Body of pancreas (tissue), 4 donors: ENCODE measurements around the gene CP. TPM values are rescaled to one million over a fixed set of nuclear protein-coding genes. Genes with fewer than 3 reads are reported as not detected.
"Not testable (repeated sequence)": the region's sequence is repeated elsewhere in the genome, so short reads cannot be mapped to it uniquely, and the experiment has no call there.

Experiments used
- ATAC-seq: fragments of 150-250 bp; one replicate; pipeline ENCODE4 v1.9.1; 2016
- DNase-seq, 4 donors: peaks; one replicate each; pipeline ENCODE4 v3.0.0-alpha.2; 2019
- H3K27ac ChIP-seq, 4 donors: fragments of 200-600 bp; sonication (generic); 1 replicate in 3 of 4; 2 replicates in 1 of 4; pipeline versions ENCODE4 v1.5.1 to v1.6.1; 2016 to 2019; ENCODE audit warnings: mild to moderate bottlenecking in 1 of 4, mixed read lengths in 1 of 4, moderate library complexity in 1 of 4
- H3K27me3 ChIP-seq, 2 donors: fragments of 200-600 bp; sonication (generic); one replicate each; pipeline ENCODE4 v1.6.0; 2016; ENCODE audit warnings: mild to moderate bottlenecking in 1 of 2
- H3K36me3 ChIP-seq, 2 donors: fragments of 200-600 bp; sonication (generic); replicated peaks in 1 of 2; 2 replicates each; pipeline ENCODE4 v1.5.1; 2016; ENCODE audit warnings: low read depth in 2 of 2; ENCODE audit not compliant: insufficient read depth in 1 of 2
- H3K4me1 ChIP-seq: fragments of 200-600 bp; sonication (generic); one replicate; pipeline ENCODE4 v1.6.0; 2016
- H3K4me3 ChIP-seq, 2 donors: fragments of 200-600 bp; sonication (generic); 1 replicate in 1 of 2; 2 replicates in 1 of 2; pipeline ENCODE4 v1.5.1; 2016 to 2019
- H3K9me3 ChIP-seq, 3 donors: fragments of 200-600 bp; sonication (generic); 1 replicate in 2 of 3; 2 replicates in 1 of 3; pipeline ENCODE4 v1.5.1; 2016
- POLR2A ChIP-seq, 3 donors: fragments of 450-650 bp; IDR thresholded peaks; one replicate each; pipeline ENCODE4 v1.6.1; 2016; ENCODE audit warnings: antibody characterized with exemption in 3 of 3, mild to moderate bottlenecking in 2 of 3
- WGBS, 2 donors: methylation state at CpG; one replicate each; pipeline ENCODE4 v1.1.5; 2017; 5-methylcytosine and 5-hydroxymethylcytosine counted together
- intact Hi-C: fragments of 100-400 bp; cut with DNase I; formaldehyde crosslinking; loops from one replicate; pipeline ENCODE4 v1.15.1; 2023
- total RNA-seq, 2 donors: library from RNA; depleted of rRNA; stranded (reverse); fragments of >200 nt; gene quantifications; one replicate each; pipeline ENCODE4 v1.1.0, GENCODE V29; 2016
- TF ChIP-seq, protein P1 (sequence below), 7 experiments: fragments of 450-650 bp in 4 of 7; fragments of 200-600 bp in 3 of 7; sonication (generic) in 3 of 7; IDR thresholded peaks; one replicate each; pipeline ENCODE4 v1.5.1; 2016 to 2019; ENCODE audit warnings: antibody characterized with exemption in 7 of 7

The CP gene
- total RNA-seq, 2 donors from 2014 or later: 5.7 to 11.5 TPM

DNA sequence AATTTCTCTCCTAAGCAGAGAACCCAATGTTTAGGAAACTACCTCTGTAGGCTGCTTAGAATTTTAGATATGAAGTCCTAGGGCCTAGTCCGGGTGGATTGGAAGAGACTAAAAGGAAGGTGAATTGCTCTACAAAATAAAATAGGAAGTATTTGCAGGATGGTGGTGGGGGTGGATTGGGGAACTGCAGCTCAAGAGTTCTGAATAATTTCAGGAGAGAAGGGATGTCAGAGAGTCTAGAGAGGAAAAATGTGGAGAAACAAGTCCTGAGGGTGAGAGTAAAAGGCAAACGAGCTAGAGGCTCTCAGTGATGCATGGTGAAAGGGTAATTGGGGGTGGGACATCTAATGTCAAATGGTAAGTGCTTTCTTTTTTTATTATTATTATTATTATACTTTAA lies 10.2 kb upstream of the CP start:
- no peaks in the 10 kb centered on the region for H3K27me3 ChIP-seq
- intact Hi-C loops: no loop called here
- H3K9me3 ChIP-seq: no peaks in the 10 kb centered on the region
- H3K4me3 ChIP-seq: no peak overlapping the region
- no peak for ATAC-seq
- H3K4me1 ChIP-seq: peaks cover 18% of the 10 kb centered on the region
- WGBS, 2 donors: 71% methylated on average over 2 of the region's 2 CpGs
- H3K27ac ChIP-seq: no peak overlapping the region
- no peaks in the 10 kb centered on the region for H3K36me3 ChIP-seq
- TF ChIP-seq POLR2A (IDR thresholded peaks at IDR 0.05): no peak
- TF ChIP-seq, protein P1, sequence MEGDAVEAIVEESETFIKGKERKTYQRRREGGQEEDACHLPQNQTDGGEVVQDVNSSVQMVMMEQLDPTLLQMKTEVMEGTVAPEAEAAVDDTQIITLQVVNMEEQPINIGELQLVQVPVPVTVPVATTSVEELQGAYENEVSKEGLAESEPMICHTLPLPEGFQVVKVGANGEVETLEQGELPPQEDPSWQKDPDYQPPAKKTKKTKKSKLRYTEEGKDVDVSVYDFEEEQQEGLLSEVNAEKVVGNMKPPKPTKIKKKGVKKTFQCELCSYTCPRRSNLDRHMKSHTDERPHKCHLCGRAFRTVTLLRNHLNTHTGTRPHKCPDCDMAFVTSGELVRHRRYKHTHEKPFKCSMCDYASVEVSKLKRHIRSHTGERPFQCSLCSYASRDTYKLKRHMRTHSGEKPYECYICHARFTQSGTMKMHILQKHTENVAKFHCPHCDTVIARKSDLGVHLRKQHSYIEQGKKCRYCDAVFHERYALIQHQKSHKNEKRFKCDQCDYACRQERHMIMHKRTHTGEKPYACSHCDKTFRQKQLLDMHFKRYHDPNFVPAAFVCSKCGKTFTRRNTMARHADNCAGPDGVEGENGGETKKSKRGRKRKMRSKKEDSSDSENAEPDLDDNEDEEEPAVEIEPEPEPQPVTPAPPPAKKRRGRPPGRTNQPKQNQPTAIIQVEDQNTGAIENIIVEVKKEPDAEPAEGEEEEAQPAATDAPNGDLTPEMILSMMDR (IDR thresholded peaks at IDR 0.05): no peak
- DNase-seq: no peak

DNA sequence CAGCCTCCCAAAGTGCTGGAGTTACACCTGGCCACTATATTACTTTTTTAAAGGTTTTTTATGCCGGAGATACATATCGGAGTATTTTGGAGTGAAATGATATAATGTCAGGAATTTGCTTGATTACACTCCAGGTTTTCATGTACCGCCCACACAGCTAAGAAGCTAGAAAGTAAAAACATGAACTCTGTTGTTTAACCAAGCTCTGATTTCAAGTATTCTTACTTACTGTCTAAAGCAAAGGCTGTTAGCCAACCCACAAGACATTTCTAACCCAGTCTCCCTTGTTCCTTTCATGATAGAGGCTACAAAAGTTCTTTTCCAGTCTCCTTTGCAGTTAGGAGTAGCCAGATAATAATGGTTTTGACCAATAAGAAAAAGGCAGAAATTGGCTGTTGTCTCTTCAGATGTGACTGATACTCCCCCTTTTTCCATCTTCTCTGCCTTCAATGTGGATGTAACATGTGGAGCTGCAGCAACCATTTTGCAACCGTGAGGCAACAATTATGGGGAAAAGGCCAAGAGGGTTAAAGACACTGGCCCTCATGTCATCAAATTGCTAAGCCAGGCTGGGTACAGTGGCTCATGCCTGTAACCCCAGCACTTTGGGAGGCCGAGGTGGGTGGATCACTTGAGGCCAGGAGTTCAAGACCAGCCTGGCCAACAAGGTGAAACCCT lies 6.1 kb upstream of the CP start:
- intact Hi-C loops: no loop called here
- Histone ChIP-seq H3K27ac (no peak overlapping the region), H3K4me3 (no peak overlapping the region), H3K9me3 (no peaks in the 10 kb centered on the region), H3K27me3 (no peaks in the 10 kb centered on the region), H3K4me1 (peaks cover 7% of the 10 kb centered on the region), H3K36me3 (no peaks in the 10 kb centered on the region)
- DNase-seq (no peak), ATAC-seq (no peak)
- TF ChIP-seq POLR2A (IDR thresholded peaks at IDR 0.05): no peak
- WGBS, 2 donors: 82 to 88% methylated on average over 5 of the region's 5 CpGs

DNA sequence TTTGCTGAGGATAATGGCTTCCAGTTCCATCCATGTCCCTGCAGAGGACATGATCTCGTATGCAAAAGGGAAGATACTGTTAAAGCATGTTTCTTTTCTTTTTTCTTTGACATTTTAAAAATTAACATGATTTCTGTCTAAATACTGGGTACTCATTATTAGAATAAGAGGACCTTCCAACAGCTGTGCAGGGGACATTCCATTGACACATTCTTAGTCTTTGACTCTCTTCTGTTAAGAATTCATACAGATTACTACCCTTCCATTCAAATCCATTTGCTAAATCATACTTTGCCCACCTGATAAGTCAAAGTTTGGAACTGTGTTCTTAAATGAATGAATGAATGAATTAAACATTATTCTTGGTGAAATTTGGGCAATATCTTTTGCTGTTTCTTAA lies 5.1 kb upstream of the CP start:
- H3K27ac ChIP-seq: no peak overlapping the region
- 83 to 95% methylated on average over 1 of the region's 1 CpG for WGBS, 2 donors
- intact Hi-C loops: no loop called here
- H3K27me3 ChIP-seq: no peaks in the 10 kb centered on the region
- DNase-seq: no peak
- H3K36me3 ChIP-seq: no peaks in the 10 kb centered on the region
- H3K4me3 ChIP-seq: no peak overlapping the region
- H3K4me1 ChIP-seq: peaks cover 15% of the 10 kb centered on the region
- TF ChIP-seq, protein P1 (IDR thresholded peaks at IDR 0.05): no peak
- no peak for TF ChIP-seq POLR2A (IDR thresholded peaks at IDR 0.05)
- ATAC-seq: no peak
- H3K9me3 ChIP-seq: no peaks in the 10 kb centered on the region

DNA sequence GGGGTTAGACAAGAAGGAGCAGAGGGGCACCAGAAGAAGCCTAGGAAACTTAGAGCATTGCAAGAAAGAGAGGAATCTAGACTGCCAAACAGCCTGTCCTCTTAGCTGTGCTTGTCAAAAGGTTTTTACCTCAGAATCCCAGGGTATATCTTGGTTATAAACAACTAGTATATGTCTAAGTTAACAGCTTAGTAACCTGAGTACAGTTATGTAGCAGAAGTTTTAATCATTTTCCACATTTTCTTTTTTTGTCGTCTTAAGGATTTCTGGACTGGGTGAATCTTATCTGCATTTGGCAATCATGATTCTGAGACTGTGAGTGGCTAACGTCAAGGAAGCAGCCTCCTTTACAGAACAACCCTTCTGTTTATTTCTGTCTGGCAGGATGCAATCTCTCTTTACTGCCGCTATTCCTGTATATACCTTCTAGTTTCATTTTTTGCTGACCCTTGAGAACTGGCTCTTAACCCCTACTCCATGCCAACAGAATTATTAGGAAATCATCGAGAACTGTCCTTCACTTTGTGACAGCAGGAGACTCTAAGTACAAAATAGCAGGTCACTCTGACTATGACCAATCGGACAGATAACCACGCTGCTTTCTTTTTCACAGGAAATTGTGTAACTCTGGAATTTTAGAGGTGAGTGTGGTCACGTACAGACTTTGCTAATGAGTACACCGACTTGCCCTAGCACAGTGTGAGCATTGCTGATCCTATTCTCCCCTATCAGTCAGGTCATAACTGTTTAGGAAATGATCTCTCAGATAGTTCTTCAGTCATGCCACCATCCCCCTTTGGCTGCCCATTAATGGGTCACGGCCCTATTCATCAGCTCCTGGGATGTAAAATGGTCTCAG lies 3.3 kb upstream of the CP start:
- H3K27me3 ChIP-seq: no peaks in the 10 kb centered on the region
- DNase-seq: peak in 3 of 4 donors; percentile 10 to 52 (median 29)
- ATAC-seq: peak; percentile 96
- intact Hi-C loops: no loop called here
- no peaks in the 10 kb centered on the region for H3K9me3 ChIP-seq
- peaks cover 22% of the 10 kb centered on the region for H3K4me1 ChIP-seq
- 6 to 7% methylated on average over 9 of the region's 9 CpGs for WGBS, 2 donors
- TF ChIP-seq, protein P1 (IDR thresholded peaks at IDR 0.05): peak in 1 of 7 experiments; percentile 16
- TF ChIP-seq POLR2A (IDR thresholded peaks at IDR 0.05): peak in 2 of 3 donors; percentile 25 to 39
- no peaks in the 10 kb centered on the region for H3K36me3 ChIP-seq
- no peak overlapping the region for H3K4me3 ChIP-seq
- peak overlapping the region; percentile 27 to 78 (median 64) for H3K27ac ChIP-seq

DNA sequence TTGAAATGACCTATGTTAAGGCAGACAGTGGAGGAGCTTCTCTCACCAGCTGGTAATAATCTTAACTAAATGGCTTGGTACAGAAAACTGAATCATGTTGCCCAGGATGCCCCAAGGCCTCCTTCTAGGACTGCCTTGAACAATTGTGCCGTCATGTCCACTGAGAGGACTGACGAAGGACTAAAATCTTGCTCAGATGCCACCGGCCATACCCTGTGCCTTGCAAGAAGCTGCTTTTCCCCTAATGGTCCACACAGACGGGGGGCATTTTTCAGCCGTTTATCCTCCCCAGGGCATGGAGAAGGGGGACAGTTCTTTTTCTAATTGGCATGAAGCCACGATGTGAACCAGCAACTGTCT lies 1.8 kb upstream of the CP start:
- TF ChIP-seq, protein P1 (IDR thresholded peaks at IDR 0.05): no peak
- no peak for TF ChIP-seq POLR2A (IDR thresholded peaks at IDR 0.05)
- intact Hi-C loops: no loop called here
- Histone ChIP-seq H3K27ac (no peak overlapping the region), H3K27me3 (no peaks in the 10 kb centered on the region), H3K9me3 (no peaks in the 10 kb centered on the region), H3K4me1 (peaks cover 22% of the 10 kb centered on the region), H3K4me3 (no peak overlapping the region), H3K36me3 (no peaks in the 10 kb centered on the region)
- ATAC-seq: no peak
- no peak for DNase-seq
- WGBS, 2 donors: 92 to 94% methylated on average over 6 of the region's 6 CpGs

DNA sequence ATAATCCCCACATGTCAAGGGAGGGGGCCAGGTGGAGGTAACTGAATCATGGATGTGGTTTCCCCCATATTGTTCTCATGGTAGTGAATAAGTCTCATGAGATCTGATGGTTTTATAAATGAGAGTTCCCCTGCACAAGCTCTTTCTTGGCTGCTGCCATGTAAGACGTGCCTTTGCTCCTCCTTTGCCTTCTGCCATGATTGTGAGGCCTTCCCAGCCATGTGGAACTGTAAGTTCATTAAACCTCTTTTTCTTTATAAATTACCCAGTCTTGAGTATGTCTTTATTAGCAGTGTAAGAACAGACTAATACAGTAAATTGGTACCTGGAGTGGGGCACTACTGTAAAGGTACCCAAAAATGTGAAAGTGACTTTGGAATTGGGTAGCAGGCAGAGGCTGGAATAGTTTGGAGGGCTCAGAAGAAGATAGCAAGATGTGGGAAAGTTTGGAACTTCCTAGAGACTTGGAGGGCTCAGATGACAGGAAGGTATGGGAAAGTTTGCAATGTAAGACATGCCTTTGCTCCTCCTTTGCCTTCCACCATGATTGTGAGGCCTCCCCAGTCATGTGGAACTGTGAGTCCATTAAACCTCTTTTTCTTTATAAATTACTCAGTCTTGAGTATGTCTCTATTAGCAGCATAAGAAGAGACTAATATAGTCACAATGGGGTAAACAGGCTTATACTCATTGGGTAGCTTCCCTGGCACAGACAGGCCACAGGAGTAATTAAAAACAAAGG lies 2.1 kb downstream of the CP start:
- ATAC-seq, H3K27ac ChIP-seq, H3K9me3 ChIP-seq, H3K4me3 ChIP-seq, H3K36me3 ChIP-seq, H3K27me3 ChIP-seq, DNase-seq, intact Hi-C loops: not testable (repeated sequence)
- whole genome bisulfite sequencing, 2 donors: 72 to 89% methylated on average over 1 of the region's 1 CpG
- H3K4me1 ChIP-seq: peaks cover 17% of the 10 kb centered on the region
